Adipose tissue (tissue), 3 donors: ENCODE measurements around the gene PXN. TPM values are rescaled to one million over a fixed set of nuclear protein-coding genes. Genes with fewer than 3 reads are reported as not detected.

ENCODE experiments used
- H3K27ac ChIP-seq: one replicate; pipeline ENCODE4 v1.5.1; 2013; ENCODE audit warnings: low read depth, low read length
- WGBS, 3 donors: extraction: QIAGEN DNeasy Blood & Tissue Kit; methylation state at CpG; one replicate each; pipeline ENCODE4 v1.1.7; 2013; 5-methylcytosine and 5-hydroxymethylcytosine counted together
- polyA plus RNA-seq, 3 donors: library from polyadenylated mRNA; stranded (reverse); fragments of 200-250 nt; gene quantifications; one replicate each; pipeline ENCODE4 v1.2.3, GENCODE V29; 2013
- donor health status: healthy with polysubstance abuse.
- donor health status: Bipolar disorder and iron deficiency.
- donor health status: healthy.

The PXN gene
- polyA plus RNA-seq, 3 donors = 24.5 to 126 (median 77.4) TPM

GRCh38 chr12:120164293-120164692, 101.2 kb downstream of the PXN start:
- no peak overlapping the region for H3K27ac ChIP-seq
- 91 to 95% (median 91%) methylated on average over 11 of the region's 11 CpGs for WGBS, 3 donors

- WGBS, 3 donors = 85 to 90% (median 87%) methylated on average over 8 of the region's 8 CpGs
Measured at GRCh38 chr12:120162763-120163162, 102.8 kb downstream of the PXN start.

DNA sequence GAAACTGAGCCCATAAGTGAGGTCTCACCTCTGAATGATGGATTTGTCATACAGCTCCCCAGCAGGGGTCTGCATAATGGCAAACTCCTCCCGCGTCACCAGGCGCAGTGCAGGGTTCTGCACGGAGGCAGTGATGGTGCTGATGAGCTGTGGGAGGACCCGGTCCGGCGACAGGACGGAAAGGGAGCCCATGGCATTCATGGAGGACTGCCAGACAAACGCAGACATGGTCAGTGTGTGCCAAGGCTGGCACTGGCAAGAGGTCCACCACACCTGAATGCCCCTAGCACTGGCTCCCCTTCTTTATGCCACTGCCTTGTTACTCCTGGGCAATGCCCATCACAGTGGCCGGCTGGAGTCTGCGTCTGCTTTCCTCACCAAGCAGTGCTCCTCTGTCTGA, 103.7 kb downstream of the PXN start:
- WGBS, 3 donors = 92 to 96% (median 93%) methylated on average over 11 of the region's 11 CpGs
- no peak overlapping the region for H3K27ac ChIP-seq

More at GRCh38 chr12:120162763-120163162, 102.8 kb downstream of the PXN start:
- no peak overlapping the region for H3K27ac ChIP-seq

Other genes starting within 250 kb of the PXN start
- 10 to 100 TPM; 13.1 to 33.0 (median 32.4) TPM for gene RAB35, start 149.0 kb downstream of the PXN start, polyA plus RNA-seq
- gene GCN1, start 71.0 kb downstream of the PXN start, polyA plus RNA-seq = 10 to 100 TPM; 14.6 to 30.5 (median 19.1) TPM
- gene RPLP0, start 64.6 kb downstream of the PXN start, polyA plus RNA-seq = 1,000 to 10,000 TPM; 3,544 to 4,823 (median 4,317) TPM
- gene RNU4-2, start 26.2 kb upstream of the PXN start, polyA plus RNA-seq = not detected
- gene RNU4-1, start 27.5 kb upstream of the PXN start, polyA plus RNA-seq = not detected
- under 1 TPM; 0.56 to 0.93 (median 0.91) TPM for gene SIRT4, start 36.6 kb upstream of the PXN start, polyA plus RNA-seq
- over 10,000 TPM in 1 of 3 donors, 10 to 100 TPM in 1, 1 to 10 TPM in 1; 2.3 to 10,835 (median 11.8) TPM for gene PLA2G1B, start 62.0 kb upstream of the PXN start, polyA plus RNA-seq
- gene MSI1, start 103.4 kb upstream of the PXN start, polyA plus RNA-seq = 1 to 10 TPM in 1 of 3 donors, under 1 TPM in 1, not detected in 1; 0.45 to 1.1 TPM
- 100 to 1,000 TPM; 424 to 983 (median 500) TPM for gene COX6A1, start 172.4 kb upstream of the PXN start, polyA plus RNA-seq
- gene TRIAP1, start 180.7 kb upstream of the PXN start, polyA plus RNA-seq = 10 to 100 TPM; 29.0 to 34.4 (median 29.1) TPM
- gene GATC, start 180.7 kb upstream of the PXN start, polyA plus RNA-seq = 10 to 100 TPM; 10.6 to 13.4 (median 12.3) TPM
- 10 to 100 TPM; 68.8 to 95.0 (median 91.8) TPM for gene SRSF9, start 204.0 kb upstream of the PXN start, polyA plus RNA-seq
- gene DYNLL1, start 230.4 kb upstream of the PXN start, polyA plus RNA-seq = 100 to 1,000 TPM; 137 to 522 (median 243) TPM